Smooth muscle cell (in vitro differentiated cells): Measurements from ENCODE around the gene MRTFA. TPM values are rescaled to one million over a fixed set of nuclear protein-coding genes. Genes with fewer than 3 reads are reported as not detected.

Experiments
- DNase-seq: peaks from one replicate; lab custom pipeline; 2025; ENCODE audit not compliant: unreplicated experiment; lab: John Stamatoyannopoulos, UW
- H2AFZ ChIP-seq: fragments of 200-600 bp; sonication (generic); 2 replicates; pipeline ENCODE4 v1.6.0; 2016; ENCODE audit warnings: antibody characterized with exemption, low read depth, mild to moderate bottlenecking
- H3F3A ChIP-seq: fragments of 200-600 bp; sonication (generic); 2 replicates; pipeline ENCODE4 v1.6.0; 2017; ENCODE audit warnings: antibody characterized with exemption, low read depth
- H3K27ac ChIP-seq: fragments of 200-600 bp; sonication (generic); 2 replicates; pipeline ENCODE4 v1.5.1; 2016; ENCODE audit warnings: low read depth, mild to moderate bottlenecking
- H3K27me3 ChIP-seq: fragments of 200-600 bp; sonication (generic); 2 replicates; pipeline ENCODE4 v1.6.1; 2016; ENCODE audit warnings: low read depth, mild to moderate bottlenecking
- H3K36me3 ChIP-seq: fragments of 200-600 bp; sonication (generic); 2 replicates; pipeline ENCODE4 v1.5.1; 2016; ENCODE audit warnings: low read depth
- H3K4me1 ChIP-seq: fragments of 200-600 bp; sonication (generic); 2 replicates; pipeline ENCODE4 v1.5.1; 2016; ENCODE audit warnings: low read depth
- H3K4me2 ChIP-seq: fragments of 200-600 bp; sonication (generic); 2 replicates; pipeline ENCODE4 v1.6.0; 2016; ENCODE audit warnings: mild to moderate bottlenecking
- H3K4me3 ChIP-seq: fragments of 200-600 bp; sonication (generic); 2 replicates; pipeline ENCODE4 v1.5.1; 2016; ENCODE audit warnings: mild to moderate bottlenecking
- H3K79me2 ChIP-seq: fragments of 200-600 bp; sonication (generic); 2 replicates; pipeline ENCODE4 v1.6.0; 2016; ENCODE audit warnings: low read depth, mild to moderate bottlenecking
- H3K9ac ChIP-seq: fragments of 200-600 bp; sonication (generic); 2 replicates; pipeline ENCODE4 v1.6.0; 2016; ENCODE audit warnings: low read depth
- H3K9me3 ChIP-seq: fragments of 200-600 bp; sonication (generic); replicated peaks from 2 replicates; pipeline ENCODE4 v1.5.1; 2016; ENCODE audit warnings: low read depth
- H4K20me1 ChIP-seq: fragments of 200-600 bp; sonication (generic); 2 replicates; pipeline ENCODE4 v1.6.0; 2016; ENCODE audit warnings: low read depth
- CTCF ChIP-seq: fragments of 200-600 bp; sonication (generic); IDR thresholded peaks from 2 replicates; pipeline ENCODE4 v1.5.1; 2017; ENCODE audit warnings: borderline replicate concordance, mild to moderate bottlenecking, antibody characterized with exemption; ENCODE audit not compliant: insufficient read depth, poor library complexity, severe bottlenecking
- WGBS: methylation state at CpG from one replicate; pipeline ENCODE4 v1.1.7; 2016; ENCODE audit warnings: low lambda C conversion rate; 5-methylcytosine and 5-hydroxymethylcytosine counted together
- polyA plus RNA-seq: library from polyadenylated mRNA; unstranded; fragments of >200 nt; fragmentation: Nextera tagmentation; extraction: Ambion mirVana; gene quantifications from 2 replicates; pipeline ENCODE4 v1.2.1, GENCODE V29; 2016
- total RNA-seq: library from RNA; depleted of rRNA; stranded (reverse); fragments of >200 nt; gene quantifications from 2 replicates; pipeline ENCODE4 v1.2.3, GENCODE V29; 2014

Gene MRTFA
- total and polyA plus RNA-seq, 2 experiments from 2014 or later: 25.5 to 41.7 TPM

DNA sequence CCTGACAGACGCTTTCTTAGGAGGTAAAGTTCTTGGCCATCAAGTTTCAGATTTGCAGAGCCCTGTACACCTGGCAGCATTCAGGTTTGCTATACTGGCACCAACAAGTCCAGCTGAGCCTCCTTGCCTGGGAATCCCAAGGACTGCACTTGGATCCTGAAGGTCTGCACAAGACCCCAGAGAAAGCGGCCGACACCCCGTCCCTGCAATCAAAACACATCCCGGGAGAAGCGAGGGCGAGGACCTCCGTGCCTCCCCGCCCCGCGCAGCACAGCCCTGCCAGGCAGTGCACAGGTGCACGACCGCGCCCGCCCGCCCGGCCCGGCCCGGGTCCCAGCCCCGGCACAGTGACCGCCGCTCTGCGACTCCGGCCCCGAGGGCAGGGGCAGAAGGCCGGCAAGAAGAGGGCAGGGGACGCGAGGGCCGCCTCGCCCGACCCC, 559 bp downstream of the MRTFA start:
- Histone ChIP-seq H3K36me3 (no peaks in the 10 kb centered on the region), H3K4me3 (peak overlapping the region; percentile 88), H3K27me3 (no peaks in the 10 kb centered on the region), H3F3A (no peaks in the 10 kb centered on the region), H3K4me2 (peak overlapping the region; percentile 92), H3K4me1 (peaks cover 8% of the 10 kb centered on the region), H2AFZ (no peak overlapping the region), H4K20me1 (peaks cover 53% of the 10 kb centered on the region), H3K27ac (peak overlapping the region; percentile 89), H3K79me2 (peaks cover 58% of the 10 kb centered on the region), H3K9ac (peak overlapping the region; percentile 94), H3K9me3 (no peaks in the 10 kb centered on the region)
- TF ChIP-seq CTCF: no peak
- DNase-seq: no peak
- 0% methylated on average over 8 of the region's 31 CpGs for WGBS

GRCh38 chr22:40635043-40635939, 1.2 kb downstream of the MRTFA start:
- peaks cover 65% of the 10 kb centered on the region for H3K79me2 ChIP-seq
- 50% methylated on average over 21 of the region's 21 CpGs for WGBS
- H3K9me3 ChIP-seq: no peaks in the 10 kb centered on the region
- peaks cover 8% of the 10 kb centered on the region for H3K4me1 ChIP-seq
- DNase-seq: no peak
- H3K27me3 ChIP-seq: no peaks in the 10 kb centered on the region
- H3F3A ChIP-seq: no peaks in the 10 kb centered on the region
- H3K4me3 ChIP-seq: peak overlapping the region; percentile 88
- peak overlapping the region; percentile 94 for H3K9ac ChIP-seq
- H3K4me2 ChIP-seq: peak overlapping the region; percentile 92
- TF ChIP-seq CTCF: no peak
- peaks cover 60% of the 10 kb centered on the region for H4K20me1 ChIP-seq
- H3K27ac ChIP-seq: no peak overlapping the region
- no peaks in the 10 kb centered on the region for H3K36me3 ChIP-seq
- no peak overlapping the region for H2AFZ ChIP-seq

DNA sequence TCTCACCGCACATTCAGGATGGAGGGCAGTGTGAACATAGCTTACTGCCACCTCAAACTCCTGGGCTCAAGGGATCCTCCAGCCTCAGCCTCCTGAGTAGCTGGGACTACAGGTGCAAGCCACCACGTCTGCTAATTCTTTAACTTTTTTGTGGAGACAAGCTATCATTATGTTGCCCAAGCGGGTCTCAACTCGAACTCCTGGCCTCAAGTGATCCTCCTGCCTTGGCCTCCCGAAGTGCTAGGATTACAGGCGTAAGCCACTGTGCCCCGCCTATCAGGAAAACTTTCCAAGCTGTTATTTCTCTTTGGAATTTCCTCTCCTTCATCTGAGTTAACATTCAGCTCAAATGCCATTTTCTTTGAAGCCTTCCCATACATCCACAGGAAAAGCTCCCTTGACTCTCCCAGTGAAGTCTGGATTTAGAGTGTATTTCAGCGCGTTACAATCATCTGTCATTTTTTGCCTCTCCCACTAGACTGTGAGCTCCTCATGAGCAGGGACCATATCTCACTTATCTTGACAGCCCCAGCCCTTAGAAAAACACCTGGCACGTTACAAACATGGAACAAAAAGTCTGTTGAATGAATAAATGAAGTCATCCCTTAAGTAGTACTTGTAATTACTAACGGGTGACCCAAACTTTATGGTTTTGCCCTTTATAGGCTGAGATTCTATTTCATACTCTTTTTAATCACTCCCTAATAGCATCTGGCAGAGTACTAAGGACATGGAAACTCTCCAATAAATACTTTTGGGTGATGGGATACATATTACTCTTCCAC, 2.2 kb downstream of the MRTFA start:
- Histone ChIP-seq H3K4me1 (peaks cover 8% of the 10 kb centered on the region), H3K27ac (no peak overlapping the region), H4K20me1 (peaks cover 69% of the 10 kb centered on the region), H3K36me3 (no peaks in the 10 kb centered on the region), H2AFZ (no peak overlapping the region), H3K4me2 (peak overlapping the region; percentile 92), H3F3A (no peaks in the 10 kb centered on the region), H3K27me3 (no peaks in the 10 kb centered on the region), H3K9me3 (no peaks in the 10 kb centered on the region), H3K9ac (no peak overlapping the region), H3K79me2 (peaks cover 75% of the 10 kb centered on the region), H3K4me3 (peak overlapping the region; percentile 88)
- no peak for DNase-seq
- TF ChIP-seq CTCF: no peak
- 90% methylated on average over 11 of the region's 11 CpGs for WGBS
